CD8-positive, alpha-beta memory T cell (primary cell): ENCODE results near the gene RFNG. TPM values are rescaled to one million over a fixed set of nuclear protein-coding genes. Genes with fewer than 3 reads are reported as not detected.

Experiments
- CTCF ChIA-PET: fragments of 350-600 bp; sonication (Branson Sonifier 250); formaldehyde crosslinking; loops from one replicate; lab custom pipeline; 2021; ENCODE audit warnings: antibody characterized with exemption; lab: Charles Lee
- POLR2A ChIA-PET: fragments of 350-600 bp; sonication (Branson Sonifier 250); formaldehyde crosslinking; loops from one replicate; lab custom pipeline; 2021; ENCODE audit warnings: antibody characterized with exemption; lab: Charles Lee
- DNase-seq, 5 donors: peaks; one replicate each; pipeline versions ENCODE4 v3.0.0 to v3.0.0-alpha.2; 2020 to 2022; ENCODE audit warnings: mixed read lengths in 1 of 5
- H3K27ac ChIP-seq: one replicate; pipeline ENCODE4 v1.7.0; 2013; ENCODE audit warnings: low read depth, mild to moderate bottlenecking, low read length, moderate library complexity
- H3K27me3 ChIP-seq: 2 replicates; pipeline ENCODE4 v1.7.0; 2013; ENCODE audit warnings: low read length, mild to moderate bottlenecking; ENCODE audit not compliant: insufficient read depth, poor library complexity, severe bottlenecking
- H3K36me3 ChIP-seq: 2 replicates; pipeline ENCODE4 v1.7.0; 2013; ENCODE audit warnings: mild to moderate bottlenecking, low read length, moderate library complexity; ENCODE audit not compliant: insufficient read depth
- H3K4me1 ChIP-seq: 2 replicates; pipeline ENCODE4 v1.7.0; 2013; ENCODE audit warnings: mild to moderate bottlenecking, low read length, moderate library complexity; ENCODE audit not compliant: insufficient read depth
- H3K4me3 ChIP-seq: 2 replicates; pipeline ENCODE4 v1.7.0; 2013; ENCODE audit warnings: mild to moderate bottlenecking, low read length
- H3K9me3 ChIP-seq: 2 replicates; pipeline ENCODE4 v1.7.0; 2013; ENCODE audit warnings: mild to moderate bottlenecking, low read length
- H3K27ac Mint-ChIP-seq, 8 donors: one replicate each; pipeline ENCODE4 v1.8.0; 2020 to 2021; ENCODE audit warnings: mixed read lengths in 8 of 8, mild to moderate bottlenecking in 6 of 8, inconsistent platforms in 3 of 8, moderate library complexity in 3 of 8
- H3K27me3 Mint-ChIP-seq, 2 donors: one replicate each; pipeline ENCODE4 v1.8.0; 2020 to 2021; ENCODE audit warnings: mixed read lengths in 2 of 2, mild to moderate bottlenecking in 1 of 2, moderate library complexity in 1 of 2
- H3K36me3 Mint-ChIP-seq, 3 donors: one replicate each; pipeline ENCODE4 v1.8.0; 2020 to 2021; ENCODE audit warnings: mixed read lengths in 3 of 3, inconsistent platforms in 1 of 3, mild to moderate bottlenecking in 1 of 3
- H3K4me1 Mint-ChIP-seq, 3 donors: one replicate each; pipeline ENCODE4 v1.8.0; 2020 to 2021; ENCODE audit warnings: mixed read lengths in 3 of 3, inconsistent platforms in 1 of 3, mild to moderate bottlenecking in 1 of 3
- H3K4me3 Mint-ChIP-seq, 7 donors: one replicate each; pipeline ENCODE4 v1.8.0; 2020 to 2021; ENCODE audit warnings: mixed read lengths in 7 of 7, mild to moderate bottlenecking in 6 of 7, moderate library complexity in 4 of 7, inconsistent platforms in 2 of 7
- H3K9me3 Mint-ChIP-seq, 5 donors: one replicate each; pipeline ENCODE4 v1.8.0; 2020 to 2022; ENCODE audit warnings: mixed read lengths in 5 of 5, mild to moderate bottlenecking in 3 of 5, moderate library complexity in 2 of 5, inconsistent platforms in 1 of 5
- polyA plus RNA-seq: library from polyadenylated mRNA; unstranded; fragments of 300-500 nt; fragmentation: Illumina TruSeq; gene quantifications from one replicate; pipeline ENCODE4 v1.2.3, GENCODE V29; 2021
- total RNA-seq, 2 experiments: library from RNA; stranded (reverse); gene quantifications; one replicate each; pipeline ENCODE4 v1.2.3, GENCODE V29; 2021

The RFNG gene
- total and polyA plus RNA-seq, 3 experiments from 2014 or later, result 7.3 to 19.4 (median 18.1) TPM

- Mint-ChIP-seq H3K27ac (no peak overlapping the region), H3K27me3 (no peaks in the 10 kb centered on the region), H3K4me1 (no peaks in the 10 kb centered on the region), H3K36me3 (no peaks in the 10 kb centered on the region), H3K4me3 (no peak overlapping the region), H3K9me3 (no peaks in the 10 kb centered on the region)
- POLR2A ChIA-PET, result no interaction called here
- CTCF ChIA-PET, result interaction anchor here (1.5 kb wide), 1 partner anchor 44 kb away, joined by 5 read pairs; no protein-coding TSS in a partner anchor
- no peaks in the 10 kb centered on the region for H3K27me3 ChIP-seq
- H3K4me1 ChIP-seq, result no peaks in the 10 kb centered on the region
- no peak overlapping the region for H3K4me3 ChIP-seq
- no peak overlapping the region for H3K27ac ChIP-seq
- H3K9me3 ChIP-seq, result no peaks in the 10 kb centered on the region
- no peak for DNase-seq
- H3K36me3 ChIP-seq, result no peaks in the 10 kb centered on the region
These were observed 47.9 kb downstream of the RFNG start for GRCh38 chr17:82003411-82004381.

- Histone ChIP-seq H3K36me3 (no peaks in the 10 kb centered on the region), H3K27ac (no peak overlapping the region), H3K27me3 (no peaks in the 10 kb centered on the region), H3K9me3 (no peaks in the 10 kb centered on the region), H3K4me1 (no peaks in the 10 kb centered on the region), H3K4me3 (no peak overlapping the region)
- Mint-ChIP-seq H3K36me3 (peaks cover 0 to 5% (median 2%) of the 10 kb centered on the region in 3 donors), H3K4me1 (no peaks in the 10 kb centered on the region), H3K4me3 (no peak overlapping the region), H3K27ac (no peak overlapping the region), H3K27me3 (no peaks in the 10 kb centered on the region), H3K9me3 (no peaks in the 10 kb centered on the region)
- no peak for DNase-seq
- CTCF ChIA-PET, result no interaction called here
- POLR2A ChIA-PET, result no interaction called here
These were observed 50.0 kb downstream of the RFNG start for GRCh38 chr17:82001571-82002056.

- H3K27me3 Mint-ChIP-seq, result no peaks in the 10 kb centered on the region
- Histone ChIP-seq H3K4me1 (no peaks in the 10 kb centered on the region), H3K36me3 (no peaks in the 10 kb centered on the region), H3K27ac (no peak overlapping the region), H3K4me3 (no peak overlapping the region), H3K27me3 (no peaks in the 10 kb centered on the region), H3K9me3 (no peaks in the 10 kb centered on the region)
- ChIA-PET CTCF (no interaction called here), POLR2A (no interaction called here)
- DNase-seq, result no peak
- H3K36me3 Mint-ChIP-seq, result peaks cover 0 to 8% (median 2%) of the 10 kb centered on the region in 3 donors
- no peak overlapping the region for H3K4me3 Mint-ChIP-seq
- no peaks in the 10 kb centered on the region for H3K9me3 Mint-ChIP-seq
- no peaks in the 10 kb centered on the region for H3K4me1 Mint-ChIP-seq
- no peak overlapping the region for H3K27ac Mint-ChIP-seq
These were observed 50.6 kb downstream of the RFNG start for GRCh38 chr17:82000803-82001570.

GRCh38 chr17:81999976-82000802 is 51.4 kb downstream of the RFNG start:
- Mint-ChIP-seq H3K36me3 (peaks cover 0 to 10% (median 2%) of the 10 kb centered on the region in 3 donors), H3K27me3 (no peaks in the 10 kb centered on the region), H3K9me3 (no peaks in the 10 kb centered on the region), H3K4me1 (no peaks in the 10 kb centered on the region), H3K4me3 (no peak overlapping the region), H3K27ac (peak overlapping the region in 1 of 8 donors; percentile 54)
- no peaks in the 10 kb centered on the region for H3K36me3 ChIP-seq
- POLR2A ChIA-PET, result no interaction called here
- no peaks in the 10 kb centered on the region for H3K9me3 ChIP-seq
- H3K27me3 ChIP-seq, result no peaks in the 10 kb centered on the region
- no peak overlapping the region for H3K4me3 ChIP-seq
- DNase-seq, result no peak
- no peaks in the 10 kb centered on the region for H3K4me1 ChIP-seq
- H3K27ac ChIP-seq, result no peak overlapping the region
- CTCF ChIA-PET, result no interaction called here

DNA sequence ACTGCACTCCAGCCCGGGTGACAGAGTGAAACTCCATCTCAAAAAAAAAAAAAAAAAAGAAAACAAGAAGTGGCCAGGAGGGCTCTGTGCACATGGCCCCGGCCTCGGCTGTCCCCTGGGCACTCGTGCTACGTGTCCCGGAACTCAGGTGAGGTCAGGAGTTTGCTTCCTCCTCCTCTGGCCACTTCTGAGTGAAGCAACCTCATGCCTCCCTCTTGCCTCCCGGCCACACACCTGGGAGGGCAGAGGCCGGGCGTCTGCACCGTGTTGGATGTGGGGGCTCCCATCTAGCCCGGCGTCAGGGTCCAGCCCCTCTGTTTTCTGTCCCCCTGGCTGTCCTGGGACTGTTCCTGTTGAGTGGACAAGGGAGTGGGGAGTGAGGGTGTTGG is 52.0 kb downstream of the RFNG start:
- no peak overlapping the region for H3K4me3 Mint-ChIP-seq
- H3K9me3 ChIP-seq, result no peaks in the 10 kb centered on the region
- H3K27ac ChIP-seq, result no peak overlapping the region
- DNase-seq, result no peak
- no peaks in the 10 kb centered on the region for H3K4me1 ChIP-seq
- CTCF ChIA-PET, result no interaction called here
- no peaks in the 10 kb centered on the region for H3K27me3 ChIP-seq
- no peaks in the 10 kb centered on the region for H3K4me1 Mint-ChIP-seq
- no peak overlapping the region for H3K4me3 ChIP-seq
- peaks cover 0 to 10% (median 2%) of the 10 kb centered on the region in 3 donors for H3K36me3 Mint-ChIP-seq
- no peaks in the 10 kb centered on the region for H3K9me3 Mint-ChIP-seq
- POLR2A ChIA-PET, result no interaction called here
- no peaks in the 10 kb centered on the region for H3K36me3 ChIP-seq
- H3K27me3 Mint-ChIP-seq, result no peaks in the 10 kb centered on the region
- H3K27ac Mint-ChIP-seq, result no peak overlapping the region

GRCh38 chr17:81998691-81999438 is 52.7 kb downstream of the RFNG start:
- Mint-ChIP-seq H3K4me3 (no peak overlapping the region), H3K27ac (no peak overlapping the region), H3K27me3 (no peaks in the 10 kb centered on the region), H3K36me3 (peaks cover 0 to 12% (median 2%) of the 10 kb centered on the region in 3 donors), H3K9me3 (no peaks in the 10 kb centered on the region), H3K4me1 (no peaks in the 10 kb centered on the region)
- H3K27me3 ChIP-seq, result no peaks in the 10 kb centered on the region
- H3K9me3 ChIP-seq, result no peaks in the 10 kb centered on the region
- no peaks in the 10 kb centered on the region for H3K4me1 ChIP-seq
- no peak overlapping the region for H3K4me3 ChIP-seq
- ChIA-PET CTCF (no interaction called here), POLR2A (no interaction called here)
- no peak for DNase-seq
- H3K27ac ChIP-seq, result no peak overlapping the region
- no peaks in the 10 kb centered on the region for H3K36me3 ChIP-seq

- Mint-ChIP-seq H3K27me3 (no peaks in the 10 kb centered on the region), H3K36me3 (peaks cover 0 to 14% (median 2%) of the 10 kb centered on the region in 3 donors), H3K4me1 (no peaks in the 10 kb centered on the region), H3K9me3 (no peaks in the 10 kb centered on the region), H3K4me3 (no peak overlapping the region), H3K27ac (peak overlapping the region in 2 of 8 donors; percentile 52 to 80)
- H3K4me1 ChIP-seq, result no peaks in the 10 kb centered on the region
- CTCF ChIA-PET, result no interaction called here
- no peaks in the 10 kb centered on the region for H3K9me3 ChIP-seq
- H3K27ac ChIP-seq, result no peak overlapping the region
- H3K27me3 ChIP-seq, result no peaks in the 10 kb centered on the region
- POLR2A ChIA-PET, result no interaction called here
- H3K4me3 ChIP-seq, result no peak overlapping the region
- H3K36me3 ChIP-seq, result no peaks in the 10 kb centered on the region
- no peak for DNase-seq
These were observed 53.4 kb downstream of the RFNG start for GRCh38 chr17:81998212-81998611.
